Body of pancreas (tissue), 4 donors: ENCODE data around the gene TMEM109.

Source experiments
- CTCF ChIP-seq, 7 experiments: fragments of 450-650 bp in 4 of 7; fragments of 200-600 bp in 3 of 7; sonication (generic) in 3 of 7; IDR thresholded peaks; one replicate each; pipeline ENCODE4 v1.5.1; 2016 to 2019; ENCODE audit warnings: antibody characterized with exemption in 7 of 7
- POLR2A ChIP-seq, 3 donors: fragments of 450-650 bp; IDR thresholded peaks; one replicate each; pipeline ENCODE4 v1.6.1; 2016; ENCODE audit warnings: antibody characterized with exemption in 3 of 3, mild to moderate bottlenecking in 2 of 3

GRCh38 chr11:60875366-60876167, 38.4 kb upstream of the TMEM109 start:
- TF ChIP-seq CTCF (IDR thresholded peaks at IDR 0.05), result no peak
- TF ChIP-seq POLR2A (IDR thresholded peaks at IDR 0.05), result no peak
